BE2C (cell line): Measurements from ENCODE around the gene PDS5B.
"Not testable (repeated sequence)": the region's sequence is repeated elsewhere in the genome, so short reads cannot be mapped to it uniquely, and the experiment has no call there.

ENCODE experiments used
- DNase-seq: peaks from one replicate; pipeline ENCODE4 v3.0.0-alpha.2; 2020
- H3K27me3 ChIP-seq: fragments of 250-450 bp; sonication (Bioruptor Pico); 2 replicates; pipeline ENCODE4 v1.5.1; 2020; ENCODE audit warnings: mild to moderate bottlenecking
- H3K36me3 ChIP-seq: fragments of 250-450 bp; sonication (Bioruptor Pico); 2 replicates; pipeline ENCODE4 v1.5.1; 2020; ENCODE audit warnings: mild to moderate bottlenecking
- H3K4me1 ChIP-seq: fragments of 250-450 bp; sonication (Bioruptor Pico); 2 replicates; pipeline ENCODE4 v1.5.1; 2020
- H3K4me3 ChIP-seq: 2 replicates; pipeline ENCODE4 v1.5.1; 2011; ENCODE audit warnings: low read depth, low read length
- H3K9me3 ChIP-seq: fragments of 250-450 bp; sonication (Bioruptor Pico); 2 replicates; pipeline ENCODE4 v1.5.1; 2020
- CTCF ChIP-seq: IDR thresholded peaks from 2 replicates; pipeline ENCODE4 v1.5.1; 2012; ENCODE audit warnings: mild to moderate bottlenecking, low read depth, low read length

Gene PDS5B

GRCh38 chr13:32707471-32707870 is 121.2 kb downstream of the PDS5B start:
- DNase-seq, result no peak
- no peak for TF ChIP-seq CTCF
- H3K9me3 ChIP-seq, result no peaks in the 10 kb centered on the region
- H3K4me3 ChIP-seq, result no peak overlapping the region
- no peaks in the 10 kb centered on the region for H3K4me1 ChIP-seq
- H3K27me3 ChIP-seq, result no peaks in the 10 kb centered on the region
- H3K36me3 ChIP-seq, result peaks cover 33% of the 10 kb centered on the region

GRCh38 chr13:32713397-32713796 is 127.1 kb downstream of the PDS5B start:
- Histone ChIP-seq H3K27me3 (no peaks in the 10 kb centered on the region), H3K36me3 (peaks cover 48% of the 10 kb centered on the region), H3K4me3 (no peak overlapping the region), H3K9me3 (no peaks in the 10 kb centered on the region), H3K4me1 (no peaks in the 10 kb centered on the region)
- DNase-seq, result no peak
- TF ChIP-seq CTCF, result no peak

GRCh38 chr13:32716201-32716600 is 129.9 kb downstream of the PDS5B start:
- peaks cover 30% of the 10 kb centered on the region for H3K36me3 ChIP-seq
- DNase-seq, result not testable (repeated sequence)

GRCh38 chr13:32720026-32720425 is 133.8 kb downstream of the PDS5B start:
- H3K4me3 ChIP-seq, result no peak overlapping the region
- no peak for DNase-seq
- TF ChIP-seq CTCF, result no peak
- H3K4me1 ChIP-seq, result no peaks in the 10 kb centered on the region
- no peaks in the 10 kb centered on the region for H3K27me3 ChIP-seq
- H3K36me3 ChIP-seq, result peaks cover 6% of the 10 kb centered on the region
- peaks cover 3% of the 10 kb centered on the region for H3K9me3 ChIP-seq

More at GRCh38 chr13:32716201-32716600, 129.9 kb downstream of the PDS5B start:
- not testable (repeated sequence) for H3K27me3 ChIP-seq, H3K4me3 ChIP-seq, H3K4me1 ChIP-seq, H3K9me3 ChIP-seq

GRCh38 chr13:32721131-32722034 is 135.1 kb downstream of the PDS5B start:
- not testable (repeated sequence) for H3K27me3 ChIP-seq, H3K4me3 ChIP-seq, H3K4me1 ChIP-seq, DNase-seq, H3K9me3 ChIP-seq, H3K36me3 ChIP-seq

GRCh38 chr13:32722340-32722739 is 136.1 kb downstream of the PDS5B start:
- Histone ChIP-seq H3K4me1 (no peaks in the 10 kb centered on the region), H3K36me3 (peaks cover 3% of the 10 kb centered on the region), H3K9me3 (peaks cover 3% of the 10 kb centered on the region), H3K4me3 (no peak overlapping the region), H3K27me3 (no peaks in the 10 kb centered on the region)
- TF ChIP-seq CTCF, result no peak
- DNase-seq, result no peak

- no peak for DNase-seq
- TF ChIP-seq CTCF, result no peak
- H3K36me3 ChIP-seq, result no peaks in the 10 kb centered on the region; the same call in 1 of the 2 replicates
Measured at GRCh38 chr13:32723987-32724386, 137.7 kb downstream of the PDS5B start.

More at GRCh38 chr13:32723987-32724386, 137.7 kb downstream of the PDS5B start:
- Histone ChIP-seq H3K4me3 (no peak overlapping the region), H3K9me3 (peaks cover 3% of the 10 kb centered on the region), H3K4me1 (no peaks in the 10 kb centered on the region), H3K27me3 (no peaks in the 10 kb centered on the region)
